ENCODE results near the gene CDK5RAP1. TPM values are rescaled to one million over a fixed set of nuclear protein-coding genes. Genes with fewer than 3 reads are reported as not detected.

The CDK5RAP1 gene
- total RNA-seq, 1 experiment from 2014 or later: 56.3 TPM

- TF ChIP-seq ATF2 (CRISPR knock-in tag; IDR thresholded peaks at IDR 0.05; ENCODE audit: borderline replicate concordance, low read depth) (no peak), ATF1 (CRISPR knock-in tag; IDR thresholded peaks at IDR 0.05) (no peak), ZNF416 (CRISPR knock-in tag; IDR thresholded peaks at IDR 0.05) (no peak), PRRX2 (CRISPR knock-in tag; IDR thresholded peaks at IDR 0.05) (no peak), EMX1 (CRISPR knock-in tag; IDR thresholded peaks at IDR 0.05) (no peak), ZNF219 (CRISPR knock-in tag; IDR thresholded peaks at IDR 0.05; ENCODE audit: borderline replicate concordance) (no peak), FOXP1 (CRISPR knock-in tag; IDR thresholded peaks at IDR 0.05; ENCODE audit: borderline replicate concordance) (peak; percentile 51; the same call in 1 of the 2 replicates), NFYB (CRISPR knock-in tag; conservative IDR thresholded peaks at IDR 0.05; ENCODE audit: low read depth) (no peak), IRF1 (CRISPR knock-in tag; IDR thresholded peaks at IDR 0.05) (no peak), CBFB (CRISPR knock-in tag; IDR thresholded peaks at IDR 0.05; ENCODE audit: low read depth) (peak; percentile 83; the same call in 1 of the 2 replicates), ARID4B (CRISPR knock-in tag; IDR thresholded peaks at IDR 0.05; ENCODE audit: borderline replicate concordance) (peak; percentile 83; the same call in 1 of the 2 replicates), ZNF317 (CRISPR knock-in tag; IDR thresholded peaks at IDR 0.05; ENCODE audit: borderline replicate concordance, low read depth) (0 out of 2 replicates have a peak, but pooled peaks have one; percentile 36), ELF4 (CRISPR knock-in tag; IDR thresholded peaks at IDR 0.05; ENCODE audit: low read depth) (no peak), ZNF532 (CRISPR knock-in tag; IDR thresholded peaks at IDR 0.05; ENCODE audit: borderline replicate concordance) (no peak), ZNF425 (CRISPR knock-in tag; conservative IDR thresholded peaks at IDR 0.05) (no peak), GABPB1 (CRISPR knock-in tag; IDR thresholded peaks at IDR 0.05) (peak; percentile 94)
- TF ChIP-seq, protein P1, sequence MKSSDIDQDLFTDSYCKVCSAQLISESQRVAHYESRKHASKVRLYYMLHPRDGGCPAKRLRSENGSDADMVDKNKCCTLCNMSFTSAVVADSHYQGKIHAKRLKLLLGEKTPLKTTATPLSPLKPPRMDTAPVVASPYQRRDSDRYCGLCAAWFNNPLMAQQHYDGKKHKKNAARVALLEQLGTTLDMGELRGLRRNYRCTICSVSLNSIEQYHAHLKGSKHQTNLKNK (CRISPR knock-in tag; IDR thresholded peaks at IDR 0.05): no peak
- TF ChIP-seq, protein P2, sequence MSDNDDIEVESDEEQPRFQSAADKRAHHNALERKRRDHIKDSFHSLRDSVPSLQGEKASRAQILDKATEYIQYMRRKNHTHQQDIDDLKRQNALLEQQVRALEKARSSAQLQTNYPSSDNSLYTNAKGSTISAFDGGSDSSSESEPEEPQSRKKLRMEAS (CRISPR knock-in tag; IDR thresholded peaks at IDR 0.05): peak; percentile 68; the same call in 1 of the 2 replicates
- TF ChIP-seq, protein P3, sequence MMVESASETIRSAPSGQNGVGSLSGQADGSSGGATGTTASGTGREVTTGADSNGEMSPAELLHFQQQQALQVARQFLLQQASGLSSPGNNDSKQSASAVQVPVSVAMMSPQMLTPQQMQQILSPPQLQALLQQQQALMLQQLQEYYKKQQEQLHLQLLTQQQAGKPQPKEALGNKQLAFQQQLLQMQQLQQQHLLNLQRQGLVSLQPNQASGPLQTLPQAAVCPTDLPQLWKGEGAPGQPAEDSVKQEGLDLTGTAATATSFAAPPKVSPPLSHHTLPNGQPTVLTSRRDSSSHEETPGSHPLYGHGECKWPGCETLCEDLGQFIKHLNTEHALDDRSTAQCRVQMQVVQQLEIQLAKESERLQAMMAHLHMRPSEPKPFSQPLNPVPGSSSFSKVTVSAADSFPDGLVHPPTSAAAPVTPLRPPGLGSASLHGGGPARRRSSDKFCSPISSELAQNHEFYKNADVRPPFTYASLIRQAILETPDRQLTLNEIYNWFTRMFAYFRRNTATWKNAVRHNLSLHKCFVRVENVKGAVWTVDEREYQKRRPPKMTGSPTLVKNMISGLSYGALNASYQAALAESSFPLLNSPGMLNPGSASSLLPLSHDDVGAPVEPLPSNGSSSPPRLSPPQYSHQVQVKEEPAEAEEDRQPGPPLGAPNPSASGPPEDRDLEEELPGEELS (CRISPR knock-in tag; IDR thresholded peaks at IDR 0.05): 0 out of 2 replicates have a peak, but pooled peaks have one; percentile 53
- TF ChIP-seq, protein P4, sequence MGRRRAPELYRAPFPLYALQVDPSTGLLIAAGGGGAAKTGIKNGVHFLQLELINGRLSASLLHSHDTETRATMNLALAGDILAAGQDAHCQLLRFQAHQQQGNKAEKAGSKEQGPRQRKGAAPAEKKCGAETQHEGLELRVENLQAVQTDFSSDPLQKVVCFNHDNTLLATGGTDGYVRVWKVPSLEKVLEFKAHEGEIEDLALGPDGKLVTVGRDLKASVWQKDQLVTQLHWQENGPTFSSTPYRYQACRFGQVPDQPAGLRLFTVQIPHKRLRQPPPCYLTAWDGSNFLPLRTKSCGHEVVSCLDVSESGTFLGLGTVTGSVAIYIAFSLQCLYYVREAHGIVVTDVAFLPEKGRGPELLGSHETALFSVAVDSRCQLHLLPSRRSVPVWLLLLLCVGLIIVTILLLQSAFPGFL (CRISPR knock-in tag; IDR thresholded peaks at IDR 0.05; ENCODE audit: borderline replicate concordance): peak; percentile 83; the same call in 1 of the 2 replicates
Measured at GRCh38 chr20:33401184-33401920, at the start of gene CDK5RAP1 (continued).

Data from WTC11 (cell line).